ENCODE measurements around the gene IPPK.

Gene IPPK

DNA sequence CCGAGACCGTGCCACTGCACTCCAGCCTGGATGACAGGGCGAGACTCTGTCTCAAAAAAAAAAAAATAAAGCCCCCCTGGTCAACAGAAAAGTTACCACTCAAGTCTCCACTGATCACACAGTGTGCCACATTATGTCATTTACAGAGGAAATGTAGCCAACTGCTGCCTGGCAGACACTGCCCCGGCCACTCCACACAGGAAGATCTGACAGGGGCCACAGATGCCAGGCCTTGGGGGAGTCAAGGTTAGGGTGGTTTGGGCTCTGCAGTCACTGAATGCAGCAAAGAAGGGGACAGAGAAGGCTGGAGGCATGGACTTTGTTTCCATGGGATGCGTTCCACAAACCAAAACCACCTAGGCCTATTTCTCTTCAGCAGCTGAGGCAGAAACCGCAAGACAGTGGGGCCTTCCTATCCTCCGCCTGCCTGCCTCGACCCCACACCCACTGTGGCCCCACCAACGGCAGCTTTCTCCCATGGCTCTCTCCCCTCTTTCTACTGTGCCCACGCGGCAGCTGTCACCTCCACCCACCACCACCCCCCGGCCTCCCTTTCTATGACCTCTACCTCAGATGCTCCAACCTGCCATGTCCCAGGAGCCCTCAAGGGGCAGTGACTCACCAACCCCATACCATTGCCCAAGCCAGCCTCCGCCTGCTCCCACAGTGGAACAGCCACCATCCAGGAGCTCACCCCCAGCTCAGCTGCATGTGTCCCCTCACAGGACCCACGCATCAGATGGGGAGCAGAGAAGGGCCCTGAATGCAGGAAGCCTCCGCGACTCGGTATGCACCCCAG is 12.4 kb downstream of the IPPK start:
- ChIA-PET POLR2A (no interaction called here), CTCF (interaction anchor here (0.5 kb wide), 1 partner anchor 508 kb away, joined by 4 read pairs; no protein-coding TSS in a partner anchor)
- Histone ChIP-seq H3K4me3 (ENCODE audit: low read depth, low read length) (no peak overlapping the region), H3K27ac (ENCODE audit: extremely low read depth, low read depth, low read length) (no peak overlapping the region), H3K9me3 (ENCODE audit: control insufficient read depth, insufficient read depth, low read depth, low read length) (no peaks in the 10 kb centered on the region), H3K36me3 (ENCODE audit: control insufficient read depth in 2 of 2, insufficient read depth in 1 of 2, low read length in 2 of 2) (peaks cover 0 to 54% of the 10 kb centered on the region in 2 experiments; a peak in 1 of 3 replicates), H3K4me1 (ENCODE audit: control insufficient read depth, insufficient read depth, low read length) (peaks cover 5% of the 10 kb centered on the region; the same call in 1 of the 2 replicates)
- TF ChIP-seq ZFHX2 (tag by site-specific recombination; conservative IDR thresholded peaks at IDR 0.05) (peak; percentile 87), EGR2 (tag by site-specific recombination; IDR thresholded peaks at IDR 0.05; ENCODE audit: low read depth) (peak; percentile 92), ZNF341 (tag by site-specific recombination; IDR thresholded peaks at IDR 0.05; ENCODE audit: low read depth) (peak; percentile 52), ZNF148 (tag by site-specific recombination; IDR thresholded peaks at IDR 0.05; ENCODE audit: borderline replicate concordance) (no peak)
- TF ChIP-seq, protein P1, sequence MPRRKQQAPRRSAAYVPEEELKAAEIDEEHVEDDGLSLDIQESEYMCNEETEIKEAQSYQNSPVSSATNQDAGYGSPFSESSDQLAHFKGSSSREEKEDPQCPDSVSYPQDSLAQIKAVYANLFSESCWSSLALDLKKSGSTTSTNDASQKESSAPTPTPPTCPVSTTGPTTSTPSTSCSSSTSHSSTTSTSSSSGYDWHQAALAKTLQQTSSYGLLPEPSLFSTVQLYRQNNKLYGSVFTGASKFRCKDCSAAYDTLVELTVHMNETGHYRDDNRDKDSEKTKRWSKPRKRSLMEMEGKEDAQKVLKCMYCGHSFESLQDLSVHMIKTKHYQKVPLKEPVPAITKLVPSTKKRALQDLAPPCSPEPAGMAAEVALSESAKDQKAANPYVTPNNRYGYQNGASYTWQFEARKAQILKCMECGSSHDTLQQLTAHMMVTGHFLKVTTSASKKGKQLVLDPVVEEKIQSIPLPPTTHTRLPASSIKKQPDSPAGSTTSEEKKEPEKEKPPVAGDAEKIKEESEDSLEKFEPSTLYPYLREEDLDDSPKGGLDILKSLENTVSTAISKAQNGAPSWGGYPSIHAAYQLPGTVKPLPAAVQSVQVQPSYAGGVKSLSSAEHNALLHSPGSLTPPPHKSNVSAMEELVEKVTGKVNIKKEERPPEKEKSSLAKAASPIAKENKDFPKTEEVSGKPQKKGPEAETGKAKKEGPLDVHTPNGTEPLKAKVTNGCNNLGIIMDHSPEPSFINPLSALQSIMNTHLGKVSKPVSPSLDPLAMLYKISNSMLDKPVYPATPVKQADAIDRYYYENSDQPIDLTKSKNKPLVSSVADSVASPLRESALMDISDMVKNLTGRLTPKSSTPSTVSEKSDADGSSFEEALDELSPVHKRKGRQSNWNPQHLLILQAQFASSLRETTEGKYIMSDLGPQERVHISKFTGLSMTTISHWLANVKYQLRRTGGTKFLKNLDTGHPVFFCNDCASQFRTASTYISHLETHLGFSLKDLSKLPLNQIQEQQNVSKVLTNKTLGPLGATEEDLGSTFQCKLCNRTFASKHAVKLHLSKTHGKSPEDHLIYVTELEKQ (tag by site-specific recombination; IDR thresholded peaks at IDR 0.05; ENCODE audit: borderline replicate concordance) = no peak

GRCh38 chr9:92656537-92656925 is 13.4 kb downstream of the IPPK start:
- H3K4me3 ChIP-seq (ENCODE audit: low read depth, low read length) = no peak overlapping the region
- H3K9me3 ChIP-seq (ENCODE audit: control insufficient read depth, insufficient read depth, low read depth, low read length) = no peaks in the 10 kb centered on the region
- TF ChIP-seq ZNF654 (tag by site-specific recombination; IDR thresholded peaks at IDR 0.05; ENCODE audit: low read depth) = no peak
- TF ChIP-seq ZNF692 (tag by site-specific recombination; IDR thresholded peaks at IDR 0.05) = no peak
- TF ChIP-seq, protein P1 (tag by site-specific recombination; IDR thresholded peaks at IDR 0.05; ENCODE audit: borderline replicate concordance) = no peak
- TF ChIP-seq ZNF704 (tag by site-specific recombination; IDR thresholded peaks at IDR 0.05) = no peak
- no peak for TF ChIP-seq ZNF146 (tag by site-specific recombination; IDR thresholded peaks at IDR 0.05)
- no peak overlapping the region for H3K27ac ChIP-seq (ENCODE audit: extremely low read depth, low read depth, low read length)
- ChIA-PET CTCF (no interaction called here), POLR2A (no interaction called here)
- H3K36me3 ChIP-seq (ENCODE audit: control insufficient read depth in 2 of 2, insufficient read depth in 1 of 2, low read length in 2 of 2) = peaks cover 0 to 60% of the 10 kb centered on the region in 2 experiments; a peak in 1 of 3 replicates
- peaks cover 5% of the 10 kb centered on the region; the same call in 1 of the 2 replicates for H3K4me1 ChIP-seq (ENCODE audit: control insufficient read depth, insufficient read depth, low read length)

Data from HEK293 (cell line).